ENCODE results near the gene ASCL1.

ASCL1 gene

DNA sequence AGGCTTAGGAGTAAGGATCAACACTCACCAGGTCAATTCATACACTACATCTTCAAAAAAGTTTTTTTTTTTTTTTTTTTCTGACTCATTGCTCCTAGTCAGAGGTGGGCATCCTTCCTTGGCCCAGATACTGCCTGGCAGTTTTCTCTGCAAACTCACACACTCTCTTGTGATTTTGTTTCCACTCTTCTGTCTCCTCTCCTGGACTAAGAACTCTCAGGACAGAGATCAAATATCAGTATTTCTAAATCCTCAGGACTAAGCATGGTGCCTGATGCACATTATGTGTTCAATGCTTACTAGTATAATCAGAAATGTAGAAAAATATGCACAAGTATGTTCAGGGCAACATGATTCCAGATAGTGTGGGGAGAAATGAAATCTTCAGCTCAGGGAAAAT lies 30.3 kb upstream of the ASCL1 start:
- no peak overlapping the region for H3K4me2 ChIP-seq (ENCODE audit: insufficient read depth, low read length, poor library complexity, severe bottlenecking)
- H3K9ac ChIP-seq (ENCODE audit: low read depth, low read length, poor library complexity): no peak overlapping the region
- no peaks in the 10 kb centered on the region for H3K4me1 ChIP-seq (ENCODE audit: control insufficient read depth in 2 of 2, insufficient read depth in 1 of 2, low read depth in 1 of 2, low read length in 2 of 2)
- no peak overlapping the region for H2BK120ac ChIP-seq (ENCODE audit: low read depth, low read length)
- no peak overlapping the region for H2BK12ac ChIP-seq (ENCODE audit: low read length)
- no peak for DNase-seq (ENCODE audit: low spot score)
- no peak overlapping the region for H3K18ac ChIP-seq (ENCODE audit: low read length)
- no peaks in the 10 kb centered on the region for H3K9me3 ChIP-seq (replicated peaks in 1 of 2; ENCODE audit: control insufficient read depth in 2 of 2, insufficient read depth in 1 of 2, low read depth in 1 of 2, low read length in 2 of 2)
- no peak overlapping the region for H4K91ac ChIP-seq (ENCODE audit: low read depth, low read length, poor library complexity)
- H3K27me3 ChIP-seq (ENCODE audit: control insufficient read depth in 3 of 3, insufficient read depth in 3 of 3, low read depth in 1 of 3, low read length in 3 of 3): no peaks in the 10 kb centered on the region
- H2AK5ac ChIP-seq (ENCODE audit: low read depth, low read length): no peak overlapping the region
- no peak overlapping the region for H3K14ac ChIP-seq (ENCODE audit: low read length)
- no peak overlapping the region for H2AFZ ChIP-seq (ENCODE audit: low read length)
- no peaks in the 10 kb centered on the region for H3K36me3 ChIP-seq (replicated peaks in 1 of 2; ENCODE audit: control insufficient read depth in 2 of 2, insufficient read depth in 2 of 2, low read length in 2 of 2)
- H4K8ac ChIP-seq (ENCODE audit: low read depth, low read length): no peak overlapping the region
- no peak overlapping the region for H3K4ac ChIP-seq (ENCODE audit: low read length)
- no peak overlapping the region for H2BK5ac ChIP-seq (ENCODE audit: low read length)
- H3K27ac ChIP-seq (replicated peaks; ENCODE audit: low read length): no peak overlapping the region
- H3K79me1 ChIP-seq (ENCODE audit: low read depth, low read length): no peaks in the 10 kb centered on the region
- no peak overlapping the region for H3K23ac ChIP-seq (ENCODE audit: low read depth, low read length, poor library complexity)
- H3K4me3 ChIP-seq (ENCODE audit: low read length in 2 of 2): no peak overlapping the region
- no peak overlapping the region for H2BK15ac ChIP-seq (ENCODE audit: low read length)

- Histone ChIP-seq H2BK12ac (ENCODE audit: low read length) (no peak overlapping the region), H2AK5ac (ENCODE audit: low read depth, low read length) (no peak overlapping the region), H3K27ac (replicated peaks; ENCODE audit: low read length) (no peak overlapping the region), H3K4ac (ENCODE audit: low read length) (no peak overlapping the region), H2BK5ac (ENCODE audit: low read length) (no peak overlapping the region), H3K27me3 (ENCODE audit: control insufficient read depth in 3 of 3, insufficient read depth in 3 of 3, low read depth in 1 of 3, low read length in 3 of 3) (no peaks in the 10 kb centered on the region), H3K79me1 (ENCODE audit: low read depth, low read length) (no peaks in the 10 kb centered on the region), H2BK15ac (ENCODE audit: low read length) (no peak overlapping the region), H2BK120ac (ENCODE audit: low read depth, low read length) (no peak overlapping the region), H4K8ac (ENCODE audit: low read depth, low read length) (no peak overlapping the region), H3K18ac (ENCODE audit: low read length) (no peak overlapping the region), H3K4me3 (ENCODE audit: low read length in 2 of 2) (no peak overlapping the region), H3K36me3 (replicated peaks in 1 of 2; ENCODE audit: control insufficient read depth in 2 of 2, insufficient read depth in 2 of 2, low read length in 2 of 2) (no peaks in the 10 kb centered on the region), H3K14ac (ENCODE audit: low read length) (no peak overlapping the region), H3K4me2 (ENCODE audit: insufficient read depth, low read length, poor library complexity, severe bottlenecking) (no peak overlapping the region), H3K9me3 (replicated peaks in 1 of 2; ENCODE audit: control insufficient read depth in 2 of 2, insufficient read depth in 1 of 2, low read depth in 1 of 2, low read length in 2 of 2) (no peaks in the 10 kb centered on the region), H4K91ac (ENCODE audit: low read depth, low read length, poor library complexity) (no peak overlapping the region), H2AFZ (ENCODE audit: low read length) (no peak overlapping the region), H3K4me1 (ENCODE audit: control insufficient read depth in 2 of 2, insufficient read depth in 1 of 2, low read depth in 1 of 2, low read length in 2 of 2) (no peaks in the 10 kb centered on the region), H3K23ac (ENCODE audit: low read depth, low read length, poor library complexity) (no peak overlapping the region), H3K9ac (ENCODE audit: low read depth, low read length, poor library complexity) (no peak overlapping the region)
- DNase-seq (ENCODE audit: low spot score): no peak
- WGBS, 2 donors (ENCODE audit: extremely low coverage in 2 of 2, insufficient read length in 2 of 2, insufficient replicate concordance in 1 of 2): no CpG with 5 or more reads among the region's 1 CpG
These were observed 24.3 kb upstream of the ASCL1 start for GRCh38 chr12:102933168-102933567.

DNA sequence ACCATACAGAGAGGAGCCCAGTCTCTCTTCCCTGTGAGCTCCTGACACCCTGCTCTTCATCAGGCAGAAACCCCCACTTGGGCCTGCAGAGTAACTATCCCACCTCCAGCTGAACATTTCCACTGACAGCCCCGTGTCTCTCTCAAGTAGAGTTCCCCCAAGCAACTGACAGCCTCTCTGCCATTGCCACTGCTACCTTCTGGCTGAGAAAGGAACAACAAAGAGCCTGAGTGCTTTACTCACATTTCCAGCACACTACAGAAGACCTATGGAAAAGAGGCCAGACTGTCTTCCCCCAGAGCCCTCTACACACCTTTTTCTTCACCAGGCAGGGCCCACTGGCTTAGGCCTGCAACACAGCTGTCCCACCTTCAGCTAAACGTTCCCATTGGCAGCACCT lies 18.4 kb upstream of the ASCL1 start:
- Histone ChIP-seq H4K8ac (ENCODE audit: low read depth, low read length) (no peak overlapping the region), H2AK5ac (ENCODE audit: low read depth, low read length) (no peak overlapping the region), H3K4ac (ENCODE audit: low read length) (no peak overlapping the region), H2BK120ac (ENCODE audit: low read depth, low read length) (no peak overlapping the region), H3K4me1 (ENCODE audit: control insufficient read depth in 2 of 2, insufficient read depth in 1 of 2, low read depth in 1 of 2, low read length in 2 of 2) (no peaks in the 10 kb centered on the region), H2BK5ac (ENCODE audit: low read length) (no peak overlapping the region), H2AFZ (ENCODE audit: low read length) (no peak overlapping the region), H3K27ac (replicated peaks; ENCODE audit: low read length) (no peak overlapping the region), H3K36me3 (replicated peaks in 1 of 2; ENCODE audit: control insufficient read depth in 2 of 2, insufficient read depth in 2 of 2, low read length in 2 of 2) (no peaks in the 10 kb centered on the region), H3K4me3 (ENCODE audit: low read length in 2 of 2) (no peak overlapping the region), H4K91ac (ENCODE audit: low read depth, low read length, poor library complexity) (no peak overlapping the region), H3K23ac (ENCODE audit: low read depth, low read length, poor library complexity) (no peak overlapping the region), H3K18ac (ENCODE audit: low read length) (no peak overlapping the region), H3K79me1 (ENCODE audit: low read depth, low read length) (no peaks in the 10 kb centered on the region), H3K9me3 (replicated peaks in 1 of 2; ENCODE audit: control insufficient read depth in 2 of 2, insufficient read depth in 1 of 2, low read depth in 1 of 2, low read length in 2 of 2) (no peaks in the 10 kb centered on the region), H2BK15ac (ENCODE audit: low read length) (no peak overlapping the region), H3K4me2 (ENCODE audit: insufficient read depth, low read length, poor library complexity, severe bottlenecking) (no peak overlapping the region), H3K9ac (ENCODE audit: low read depth, low read length, poor library complexity) (no peak overlapping the region), H3K14ac (ENCODE audit: low read length) (no peak overlapping the region), H2BK12ac (ENCODE audit: low read length) (no peak overlapping the region), H3K27me3 (ENCODE audit: control insufficient read depth in 3 of 3, insufficient read depth in 3 of 3, low read depth in 1 of 3, low read length in 3 of 3) (no peaks in the 10 kb centered on the region)
- no CpG with 5 or more reads among the region's 2 CpGs for WGBS, 2 donors (ENCODE audit: extremely low coverage in 2 of 2, insufficient read length in 2 of 2, insufficient replicate concordance in 1 of 2)
- no peak for DNase-seq (ENCODE audit: low spot score)

- Histone ChIP-seq H3K18ac (ENCODE audit: low read length) (peak overlapping the region; percentile 2), H2AFZ (ENCODE audit: low read length) (no peak overlapping the region), H3K9ac (ENCODE audit: low read depth, low read length, poor library complexity) (no peak overlapping the region), H4K91ac (ENCODE audit: low read depth, low read length, poor library complexity) (no peak overlapping the region), H3K23ac (ENCODE audit: low read depth, low read length, poor library complexity) (no peak overlapping the region), H3K4ac (ENCODE audit: low read length) (no peak overlapping the region), H3K14ac (ENCODE audit: low read length) (no peak overlapping the region), H2BK5ac (ENCODE audit: low read length) (no peak overlapping the region), H2BK120ac (ENCODE audit: low read depth, low read length) (no peak overlapping the region), H3K27ac (replicated peaks; ENCODE audit: low read length) (no peak overlapping the region), H3K27me3 (ENCODE audit: control insufficient read depth in 3 of 3, insufficient read depth in 3 of 3, low read depth in 1 of 3, low read length in 3 of 3) (no peaks in the 10 kb centered on the region), H3K4me2 (ENCODE audit: insufficient read depth, low read length, poor library complexity, severe bottlenecking) (no peak overlapping the region), H2BK12ac (ENCODE audit: low read length) (no peak overlapping the region), H3K4me1 (ENCODE audit: control insufficient read depth in 2 of 2, insufficient read depth in 1 of 2, low read depth in 1 of 2, low read length in 2 of 2) (no peaks in the 10 kb centered on the region), H3K79me1 (ENCODE audit: low read depth, low read length) (no peaks in the 10 kb centered on the region), H2BK15ac (ENCODE audit: low read length) (no peak overlapping the region), H3K36me3 (replicated peaks in 1 of 2; ENCODE audit: control insufficient read depth in 2 of 2, insufficient read depth in 2 of 2, low read length in 2 of 2) (no peaks in the 10 kb centered on the region), H3K9me3 (replicated peaks in 1 of 2; ENCODE audit: control insufficient read depth in 2 of 2, insufficient read depth in 1 of 2, low read depth in 1 of 2, low read length in 2 of 2) (no peaks in the 10 kb centered on the region), H2AK5ac (ENCODE audit: low read depth, low read length) (no peak overlapping the region), H3K4me3 (ENCODE audit: low read length in 2 of 2) (no peak overlapping the region), H4K8ac (ENCODE audit: low read depth, low read length) (no peak overlapping the region)
- DNase-seq (ENCODE audit: low spot score): no peak
- no CpG with 5 or more reads among the region's 2 CpGs for WGBS, 2 donors (ENCODE audit: extremely low coverage in 2 of 2, insufficient read length in 2 of 2, insufficient replicate concordance in 1 of 2)
These were observed 17.7 kb upstream of the ASCL1 start for GRCh38 chr12:102939670-102940222.
